ENCODE results near the gene KPTN.
A peak's percentile ranks its signal among the peaks of the same experiment; 100 is the strongest.

Gene KPTN

DNA sequence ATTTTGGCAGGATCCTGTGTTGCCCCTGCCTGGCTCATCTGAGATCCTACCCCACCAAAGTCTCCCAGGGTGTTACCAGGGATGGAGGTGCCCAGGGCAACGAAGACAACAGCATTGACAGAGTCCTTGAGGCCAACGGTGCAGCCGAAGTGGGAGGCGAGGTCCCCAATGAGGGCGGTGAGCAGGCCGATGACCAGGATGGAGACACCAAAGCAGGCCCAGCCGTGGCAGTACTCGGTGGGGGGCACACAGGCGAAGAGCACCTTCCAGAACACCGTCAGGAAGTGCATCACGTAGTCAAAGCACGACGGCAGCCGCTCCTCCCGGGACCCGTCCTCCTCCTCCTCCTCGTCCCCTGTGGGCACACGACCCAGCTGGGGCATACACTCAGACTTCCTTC is 51.9 kb downstream of the KPTN start:
- no peak for DNase-seq

GRCh38 chr19:47430041-47430802 is 53.8 kb downstream of the KPTN start:
- no peak for DNase-seq

GRCh38 chr19:47429140-47429793 is 54.8 kb downstream of the KPTN start:
- no peak for DNase-seq

- peak; percentile 59 to 67 for DNase-seq
These were observed 55.7 kb downstream of the KPTN start for GRCh38 chr19:47428177-47428894.

- DNase-seq = peak; percentile 32 to 43
These were observed 56.5 kb downstream of the KPTN start for GRCh38 chr19:47427241-47428176.

Data from AML-193 (cell line).